ENCODE data around the gene APOF. TPM values are rescaled to one million over a fixed set of nuclear protein-coding genes. Genes with fewer than 3 reads are reported as not detected.
A peak's percentile ranks its signal among the peaks of the same experiment; 100 is the strongest.

The APOF gene
- total RNA-seq, 1 experiment from 2014 or later, result 0.17 TPM

- intact Hi-C loops (cut with micrococcal nuclease), result loop anchor here (2.0 to 5.0 kb wide), 2 partner anchors 26 to 128 kb away; partner anchors contain the start of gene STAT2
These were observed 28.2 kb downstream of the APOF start for GRCh38 chr12:56334490-56334793.

More at GRCh38 chr12:56334490-56334793, 28.2 kb downstream of the APOF start:
- CTCF ChIA-PET, result interaction anchor here (3.1 kb wide), 1 partner anchor 18 kb away, joined by 10 read pairs; the partner anchor contains the start of gene CNPY2
- peak overlapping the region; percentile 95 for H3K4me2 ChIP-seq (ENCODE audit: low read length)
- peaks cover 11 to 24% of the 10 kb centered on the region in 2 experiments for H3K4me1 ChIP-seq (ENCODE audit: control insufficient read depth in 1 of 2, insufficient read depth in 2 of 2, low read length in 2 of 2)
- peak overlapping the region; percentile 93 for H3K9ac ChIP-seq (ENCODE audit: low read length)
- H3K36me3 ChIP-seq (ENCODE audit: control insufficient read depth in 1 of 2, insufficient read depth in 2 of 2, low read length in 2 of 2), result no peaks in the 10 kb centered on the region
- no peaks in the 10 kb centered on the region for H3K9me3 ChIP-seq (ENCODE audit: control insufficient read depth in 1 of 2, insufficient read depth in 1 of 2, low read depth in 1 of 2, low read length in 2 of 2)
- ATAC-seq (0 out of 2 replicates have a peak, but pooled peaks have one; percentile 3), DNase-seq (ENCODE audit: low read depth, low spot score) (no peak)
- BruUV-seq (replicated peaks), result TSS peak; percentile 99
- TF ChIP-seq REST (IDR thresholded peaks at IDR 0.05; ENCODE audit: low read depth), result no peak
- no peak for TF ChIP-seq EZH2phosphoT487 (IDR thresholded peaks at IDR 0.05; ENCODE audit: borderline replicate concordance)
- no peak for TF ChIP-seq YY1 (IDR thresholded peaks at IDR 0.05; ENCODE audit: extremely low read depth, insufficient replicate concordance, low read depth, low read length)
- TF ChIP-seq FOSL1 (IDR thresholded peaks at IDR 0.05; ENCODE audit: low read depth), result no peak
- no peak for TF ChIP-seq POLR2AphosphoS5 (IDR thresholded peaks at IDR 0.05; ENCODE audit: low read depth, low read length)
- no peak for TF ChIP-seq ELF1 (IDR thresholded peaks at IDR 0.05; ENCODE audit: borderline replicate concordance, low read depth)
- TF ChIP-seq EZH2 (IDR thresholded peaks at IDR 0.05), result no peak
- TF ChIP-seq CBX3 (IDR thresholded peaks at IDR 0.05; ENCODE audit: low read depth), result no peak
- no peak for TF ChIP-seq SP1 (IDR thresholded peaks at IDR 0.05; ENCODE audit: low read depth)
- no peak for TF ChIP-seq JUND (IDR thresholded peaks at IDR 0.05)
- no peak for TF ChIP-seq ATF3 (IDR thresholded peaks at IDR 0.05)
- TF ChIP-seq POLR2A (IDR thresholded peaks at IDR 0.05; ENCODE audit: borderline replicate concordance, extremely low read depth, insufficient read depth, insufficient read length), result no peak
- no peak for TF ChIP-seq CEBPB (IDR thresholded peaks at IDR 0.05; ENCODE audit: low read depth)
- no peak overlapping the region for H2AFZ ChIP-seq (ENCODE audit: low read depth, low read length, poor library complexity, severe bottlenecking)
- peaks cover 7% of the 10 kb centered on the region for H3K79me2 ChIP-seq (ENCODE audit: insufficient read depth, low read length)
- RAD21 ChIA-PET (ENCODE audit: low non-redundant PET in 1 of 2, low total read pairs in 2 of 2, uncharacterized antibody in 2 of 2, unreplicated experiment in 2 of 2), result no interaction called here
- H3K27me3 ChIP-seq (ENCODE audit: insufficient read depth, low read length), result no peaks in the 10 kb centered on the region
- H4K20me1 ChIP-seq (ENCODE audit: insufficient read depth), result no peaks in the 10 kb centered on the region
- peak overlapping the region; percentile 66 for H3K27ac ChIP-seq (ENCODE audit: low read depth, low read length)
- H3K9me2 ChIP-seq (ENCODE audit: insufficient read depth), result no peaks in the 10 kb centered on the region
- POLR2A ChIA-PET, result interaction anchor here (1.4 kb wide), 1 partner anchor 25 kb away, joined by 3 read pairs; the partner anchor contains the start of gene STAT2
- peak overlapping the region; percentile 68 to 87 for H3K4me3 ChIP-seq (replicated peaks in 1 of 2; ENCODE audit: low read depth in 1 of 2, low read length in 2 of 2)
